22Rv1 (cell line): ENCODE data around the gene GLT8D2.
A peak's percentile ranks its signal among the peaks of the same experiment; 100 is the strongest.

Experiments
- H3K27ac ChIP-seq: fragments of 450-650 bp; 2 replicates; pipeline ENCODE4 v1.5.1; 2017
- ZFX ChIP-seq: fragments of 450-650 bp; IDR thresholded peaks from 2 replicates; pipeline ENCODE4 v1.6.1; 2017; ENCODE audit warnings: antibody characterized with exemption, borderline replicate concordance
- TF ChIP-seq, protein P1 (sequence below): fragments of 450-650 bp; IDR thresholded peaks from 2 replicates; pipeline ENCODE4 v1.5.1; 2017; ENCODE audit warnings: mild to moderate bottlenecking

Gene GLT8D2

DNA sequence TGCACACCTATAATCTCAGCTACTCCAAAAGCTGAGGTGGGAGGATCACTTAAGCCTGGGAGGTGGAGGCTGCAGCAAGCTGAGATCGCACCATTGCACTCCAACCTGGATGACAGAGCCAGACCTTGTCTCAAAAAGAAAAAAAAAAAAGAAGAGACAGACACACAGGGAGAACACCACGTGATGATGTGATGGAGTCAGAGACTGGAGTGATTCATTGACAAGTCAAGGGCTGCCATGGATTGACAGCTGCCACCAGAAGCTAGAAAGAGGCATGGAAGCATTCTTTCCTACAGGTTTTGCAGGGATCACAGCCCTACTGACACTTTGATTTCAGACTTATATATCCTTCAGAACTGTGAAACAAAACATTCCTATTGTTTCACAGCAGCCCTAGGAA, 10.8 kb upstream of the GLT8D2 start:
- TF ChIP-seq, protein P1, sequence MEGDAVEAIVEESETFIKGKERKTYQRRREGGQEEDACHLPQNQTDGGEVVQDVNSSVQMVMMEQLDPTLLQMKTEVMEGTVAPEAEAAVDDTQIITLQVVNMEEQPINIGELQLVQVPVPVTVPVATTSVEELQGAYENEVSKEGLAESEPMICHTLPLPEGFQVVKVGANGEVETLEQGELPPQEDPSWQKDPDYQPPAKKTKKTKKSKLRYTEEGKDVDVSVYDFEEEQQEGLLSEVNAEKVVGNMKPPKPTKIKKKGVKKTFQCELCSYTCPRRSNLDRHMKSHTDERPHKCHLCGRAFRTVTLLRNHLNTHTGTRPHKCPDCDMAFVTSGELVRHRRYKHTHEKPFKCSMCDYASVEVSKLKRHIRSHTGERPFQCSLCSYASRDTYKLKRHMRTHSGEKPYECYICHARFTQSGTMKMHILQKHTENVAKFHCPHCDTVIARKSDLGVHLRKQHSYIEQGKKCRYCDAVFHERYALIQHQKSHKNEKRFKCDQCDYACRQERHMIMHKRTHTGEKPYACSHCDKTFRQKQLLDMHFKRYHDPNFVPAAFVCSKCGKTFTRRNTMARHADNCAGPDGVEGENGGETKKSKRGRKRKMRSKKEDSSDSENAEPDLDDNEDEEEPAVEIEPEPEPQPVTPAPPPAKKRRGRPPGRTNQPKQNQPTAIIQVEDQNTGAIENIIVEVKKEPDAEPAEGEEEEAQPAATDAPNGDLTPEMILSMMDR = no peak
- TF ChIP-seq ZFX = no peak

DNA sequence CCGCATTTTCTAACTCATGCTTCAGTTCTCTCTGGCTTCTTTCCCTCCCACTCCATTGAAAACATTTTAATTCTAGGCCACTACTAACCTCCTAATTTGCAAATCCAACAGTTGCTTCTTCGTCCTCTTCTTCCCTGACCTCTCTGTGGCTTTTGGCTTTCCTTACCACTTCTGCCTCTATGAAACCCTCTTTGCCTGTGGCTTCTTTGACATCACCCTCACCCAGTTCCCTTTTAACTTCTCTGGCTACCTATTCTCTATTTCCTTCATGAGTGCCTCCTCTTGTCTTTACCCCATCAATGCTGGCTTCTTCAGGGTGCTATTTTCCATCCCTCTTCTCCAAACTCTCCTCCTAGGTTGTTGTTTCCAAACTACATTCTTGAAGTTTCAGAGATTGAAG, 10.0 kb upstream of the GLT8D2 start:
- H3K27ac ChIP-seq = no peak overlapping the region
- TF ChIP-seq ZFX = no peak
- TF ChIP-seq, protein P1 = no peak

More for the DNA sequence above, 10.8 kb upstream of the GLT8D2 start:
- H3K27ac ChIP-seq = no peak overlapping the region

DNA sequence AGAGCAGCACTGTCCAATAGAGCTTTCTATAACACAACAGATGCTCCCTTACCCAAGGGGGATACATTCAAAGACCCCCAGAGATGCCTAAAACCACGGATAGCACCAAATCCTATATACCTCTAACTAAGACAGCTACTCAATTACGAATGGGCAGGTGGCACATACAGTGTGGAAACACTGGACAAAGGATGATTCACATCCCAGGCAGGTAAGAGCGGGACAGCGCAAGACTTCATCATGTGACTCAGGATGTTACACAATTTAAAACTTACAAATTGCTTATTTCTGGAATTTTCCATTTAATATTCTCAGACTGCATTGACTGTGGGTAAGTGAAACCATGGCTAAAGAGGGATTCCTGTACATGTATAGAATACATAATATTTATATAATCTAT, 8.8 kb upstream of the GLT8D2 start:
- TF ChIP-seq, protein P1 = no peak
- no peak for TF ChIP-seq ZFX
- no peak overlapping the region for H3K27ac ChIP-seq

DNA sequence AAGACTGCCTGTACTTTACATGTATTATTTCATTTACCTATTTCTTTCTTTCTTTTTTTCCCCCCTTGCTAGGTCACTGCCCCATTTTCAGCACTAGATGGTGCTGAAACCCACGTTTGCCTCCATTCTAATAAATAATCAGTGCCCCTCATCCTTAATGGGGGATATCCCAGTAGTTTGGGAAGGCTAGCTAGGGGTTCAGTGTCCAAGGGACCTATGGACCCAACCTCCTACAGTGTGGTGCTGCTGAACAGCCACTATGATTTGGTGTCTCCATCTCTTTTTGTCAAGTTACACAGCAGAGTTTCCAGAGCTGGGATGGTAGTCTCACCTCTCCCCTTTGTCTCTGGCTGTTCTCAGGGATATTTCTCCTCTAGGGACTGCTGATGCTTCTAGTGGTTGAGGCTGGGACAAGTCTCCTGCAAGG, 7.8 kb upstream of the GLT8D2 start:
- no peak overlapping the region for H3K27ac ChIP-seq
- no peak for TF ChIP-seq ZFX
- TF ChIP-seq, protein P1 = peak; percentile 83

DNA sequence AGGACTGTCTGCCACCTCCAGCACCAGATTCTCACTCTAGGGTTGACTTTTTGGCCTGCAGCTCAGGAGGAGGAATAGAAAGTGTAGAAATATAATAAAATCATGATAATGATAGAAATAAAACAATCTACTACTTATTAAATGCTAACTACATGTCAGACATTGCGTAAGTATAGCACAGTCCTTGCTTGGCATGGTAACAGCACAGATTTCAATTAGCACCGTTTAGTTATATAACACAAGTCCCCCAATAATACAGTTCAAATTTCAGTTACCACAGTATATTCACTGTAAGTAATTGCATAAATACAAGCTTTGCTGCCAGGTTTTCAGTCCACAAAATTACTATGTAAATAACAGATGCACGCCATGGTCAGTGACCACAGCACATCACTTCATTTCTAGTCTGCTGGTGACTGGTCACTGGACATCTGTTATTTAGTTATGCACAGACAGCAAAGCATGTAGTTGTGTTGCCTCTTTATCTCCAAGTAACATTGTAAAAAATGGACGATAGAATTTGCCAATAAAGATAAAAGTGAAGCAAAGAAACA, 6.5 kb upstream of the GLT8D2 start:
- TF ChIP-seq, protein P1 = no peak
- TF ChIP-seq ZFX = no peak
- H3K27ac ChIP-seq = no peak overlapping the region

DNA sequence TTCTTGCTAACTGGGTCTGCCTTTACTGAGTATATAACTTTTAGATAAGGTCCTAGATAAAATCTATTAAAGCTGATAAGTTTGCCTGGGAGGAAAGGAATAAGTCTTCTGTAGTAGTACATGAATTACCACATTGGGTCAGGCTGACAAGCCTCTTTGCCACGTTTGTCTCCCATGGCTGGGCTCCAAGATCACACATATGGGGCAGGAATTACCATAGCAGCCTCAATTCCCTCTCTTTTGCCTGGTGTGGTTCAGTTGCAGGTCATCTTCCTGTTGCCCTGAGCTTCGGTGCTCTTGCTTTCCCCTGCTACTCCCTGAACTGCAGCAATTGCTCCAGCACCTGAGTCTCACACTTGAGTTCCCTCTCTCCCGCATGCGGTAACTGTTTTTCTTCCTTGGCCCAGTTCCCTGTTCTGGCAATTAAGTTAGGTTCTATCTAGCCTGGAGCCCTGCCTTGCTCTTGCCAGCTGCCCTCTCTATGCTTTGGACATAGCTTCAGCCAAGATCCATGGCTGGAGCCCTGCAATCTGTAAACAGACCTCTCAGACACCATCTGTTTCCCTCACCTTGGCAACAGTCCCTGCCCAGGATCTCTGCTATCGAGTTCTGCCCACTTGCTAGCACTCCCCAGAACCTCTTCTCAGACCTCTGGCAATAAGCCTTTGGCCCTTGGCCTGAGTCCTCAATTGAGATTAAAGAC, 5.8 kb upstream of the GLT8D2 start:
- no peak overlapping the region for H3K27ac ChIP-seq
- TF ChIP-seq, protein P1 = no peak
- no peak for TF ChIP-seq ZFX

DNA sequence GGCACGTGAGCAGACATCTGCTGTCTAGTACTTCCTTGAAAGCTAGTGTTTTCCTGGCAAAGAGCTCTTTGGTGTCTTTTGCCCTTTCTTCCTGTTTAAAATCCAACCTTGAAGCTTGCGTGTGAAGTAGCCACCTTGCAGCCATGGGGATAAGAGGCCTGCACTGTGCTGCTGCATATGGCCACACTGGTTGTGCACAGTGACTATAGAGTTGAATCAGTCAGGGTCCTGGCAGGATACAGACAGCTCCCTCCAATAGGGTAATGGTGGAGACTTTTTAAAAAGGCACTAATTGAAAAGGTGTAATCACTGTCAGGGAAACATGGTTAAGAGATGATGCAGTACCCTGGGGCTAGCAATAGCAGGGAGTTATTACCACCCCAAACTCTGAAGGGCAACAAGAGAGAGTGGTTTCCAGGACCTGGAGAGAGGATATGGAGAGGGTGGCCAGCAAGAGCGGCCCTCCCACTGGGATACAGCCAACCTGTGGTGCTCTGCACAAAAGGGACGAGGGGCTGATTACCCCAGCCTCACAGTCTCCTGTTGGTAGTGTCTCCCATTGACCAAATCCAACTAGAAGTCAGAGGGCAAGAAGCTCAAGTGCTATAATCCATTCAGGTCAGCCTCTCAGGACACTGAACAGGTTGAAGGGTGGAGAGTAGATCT, 4.8 kb upstream of the GLT8D2 start:
- H3K27ac ChIP-seq = no peak overlapping the region
- no peak for TF ChIP-seq ZFX
- TF ChIP-seq, protein P1 = no peak
